Trophoblast cell (in vitro differentiated cells and primary cell): ENCODE results near the gene HINT1.

Experiments used
- DNase-seq, 2 donors: peaks; one replicate each; pipeline ENCODE4 v3.0.0-alpha.2; 2016
- H2AFZ ChIP-seq: 2 replicates; pipeline ENCODE4 v1.6.1; 2013; ENCODE audit warnings: low read length, moderate library complexity, mild to moderate bottlenecking; ENCODE audit not compliant: insufficient read depth, poor library complexity
- H2AK5ac ChIP-seq: 2 replicates; pipeline ENCODE4 v1.6.1; 2013; ENCODE audit warnings: mild to moderate bottlenecking, low read length
- H2BK120ac ChIP-seq: 2 replicates; pipeline ENCODE4 v1.6.1; 2013; ENCODE audit warnings: low read length, mild to moderate bottlenecking, moderate library complexity; ENCODE audit not compliant: insufficient read depth, poor library complexity
- H2BK12ac ChIP-seq: 2 replicates; pipeline ENCODE4 v1.6.1; 2013; ENCODE audit warnings: mild to moderate bottlenecking, low read length, moderate library complexity
- H2BK5ac ChIP-seq: 2 replicates; pipeline ENCODE4 v1.6.1; 2013; ENCODE audit warnings: low read length, low read depth, moderate library complexity, mild to moderate bottlenecking; ENCODE audit not compliant: poor library complexity
- H3K14ac ChIP-seq: 2 replicates; pipeline ENCODE4 v1.6.1; 2013; ENCODE audit warnings: mild to moderate bottlenecking, low read length
- H3K18ac ChIP-seq: 2 replicates; pipeline ENCODE4 v1.6.1; 2013; ENCODE audit warnings: mild to moderate bottlenecking, low read length
- H3K23ac ChIP-seq: 2 replicates; pipeline ENCODE4 v1.6.1; 2013; ENCODE audit warnings: low read length
- H3K27ac ChIP-seq: 2 replicates; pipeline ENCODE4 v1.5.1; 2013; ENCODE audit warnings: low read depth, mild to moderate bottlenecking, inconsistent platforms, low read length, moderate library complexity
- H3K27me3 ChIP-seq: 2 replicates; pipeline ENCODE4 v1.6.1; 2013; ENCODE audit warnings: inconsistent platforms, mild to moderate bottlenecking, low read length, moderate library complexity; ENCODE audit not compliant: insufficient read depth
- H3K36me3 ChIP-seq, 2 experiments: 1 replicate in 1 of 2; 2 replicates in 1 of 2; pipeline ENCODE4 v1.6.1; 2013; ENCODE audit warnings: low read length in 2 of 2, mild to moderate bottlenecking in 2 of 2, moderate library complexity in 1 of 2; ENCODE audit not compliant: insufficient read depth in 2 of 2, control insufficient read depth in 1 of 2
- H3K4ac ChIP-seq: 2 replicates; pipeline ENCODE4 v1.6.1; 2013; ENCODE audit warnings: low read depth, mild to moderate bottlenecking, low read length, moderate library complexity
- H3K4me1 ChIP-seq, 2 experiments: 1 replicate in 1 of 2; 2 replicates in 1 of 2; pipeline ENCODE4 v1.6.1; 2013; ENCODE audit warnings: low read length in 2 of 2, mild to moderate bottlenecking in 2 of 2, moderate library complexity in 1 of 2; ENCODE audit not compliant: insufficient read depth in 2 of 2, control insufficient read depth in 1 of 2
- H3K4me2 ChIP-seq: 2 replicates; pipeline ENCODE4 v1.6.1; 2013; ENCODE audit warnings: inconsistent platforms, mild to moderate bottlenecking, low read length, moderate library complexity
- H3K4me3 ChIP-seq: 2 replicates; pipeline ENCODE4 v1.5.1; 2013; ENCODE audit warnings: mild to moderate bottlenecking, low read depth, low read length, inconsistent platforms
- H3K79me1 ChIP-seq: one replicate; pipeline ENCODE4 v1.6.1; 2013; ENCODE audit warnings: low read length
- H3K79me2 ChIP-seq: 2 replicates; pipeline ENCODE4 v1.6.1; 2013; ENCODE audit warnings: low read length, mild to moderate bottlenecking; ENCODE audit not compliant: control insufficient read depth, insufficient read depth, poor library complexity
- H3K9ac ChIP-seq: 2 replicates; pipeline ENCODE4 v1.6.1; 2013; ENCODE audit warnings: mild to moderate bottlenecking, low read length
- H3K9me3 ChIP-seq: 2 replicates; pipeline ENCODE4 v1.6.1; 2013; ENCODE audit warnings: low read depth, mild to moderate bottlenecking, control low read depth, inconsistent platforms, low read length; ENCODE audit not compliant: insufficient read depth
- H4K12ac ChIP-seq: 2 replicates; pipeline ENCODE4 v1.6.1; 2013; ENCODE audit warnings: low read depth, mild to moderate bottlenecking, low read length, moderate library complexity
- H4K8ac ChIP-seq: 2 replicates; pipeline ENCODE4 v1.6.1; 2013; ENCODE audit warnings: low read depth, mild to moderate bottlenecking, low read length, moderate library complexity
- H4K91ac ChIP-seq: one replicate; pipeline ENCODE4 v1.6.1; 2013; ENCODE audit warnings: low read depth, mild to moderate bottlenecking, low read length, moderate library complexity
- WGBS: extraction: QIAGEN DNeasy Blood & Tissue Kit; methylation state at CpG from one replicate; pipeline ENCODE4 v1.1.7; 2013; ENCODE audit warnings: missing lambda C conversion rate; ENCODE audit not compliant: insufficient read length, insufficient coverage; ENCODE audit errors: extremely low coverage; 5-methylcytosine and 5-hydroxymethylcytosine counted together

HINT1 gene

GRCh38 chr5:131148835-131149234 is 16.2 kb downstream of the HINT1 start:
- Histone ChIP-seq H3K14ac (no peak overlapping the region), H3K4me2 (no peak overlapping the region), H3K27ac (no peak overlapping the region), H4K91ac (no peak overlapping the region), H4K8ac (no peak overlapping the region), H2BK12ac (no peak overlapping the region), H3K36me3 (no peaks in the 10 kb centered on the region), H2AFZ (no peak overlapping the region), H3K4me3 (no peak overlapping the region), H2BK5ac (no peak overlapping the region), H3K79me1 (no peaks in the 10 kb centered on the region), H3K27me3 (no peaks in the 10 kb centered on the region), H3K23ac (no peak overlapping the region), H3K4me1 (no peaks in the 10 kb centered on the region), H2AK5ac (no peak overlapping the region), H2BK120ac (no peak overlapping the region), H3K9me3 (no peaks in the 10 kb centered on the region), H3K9ac (no peak overlapping the region), H3K18ac (no peak overlapping the region), H3K79me2 (no peaks in the 10 kb centered on the region), H4K12ac (no peak overlapping the region), H3K4ac (no peak overlapping the region)
- no peak for DNase-seq
- WGBS, result no CpG with 5 or more reads among the region's 2 CpGs

- H3K27ac ChIP-seq, result no peak overlapping the region
- H3K27me3 ChIP-seq, result no peaks in the 10 kb centered on the region
- H2BK12ac ChIP-seq, result no peak overlapping the region
- no peak overlapping the region for H3K18ac ChIP-seq
- H3K4me3 ChIP-seq, result no peak overlapping the region
- no peak overlapping the region for H3K4ac ChIP-seq
- no peaks in the 10 kb centered on the region for H3K36me3 ChIP-seq
- H2AK5ac ChIP-seq, result no peak overlapping the region
- H4K91ac ChIP-seq, result no peak overlapping the region
- no peaks in the 10 kb centered on the region for H3K79me1 ChIP-seq
- no peak overlapping the region for H3K23ac ChIP-seq
- no peak overlapping the region for H3K4me2 ChIP-seq
- DNase-seq, result no peak
- no peak overlapping the region for H3K9ac ChIP-seq
- H3K79me2 ChIP-seq, result no peaks in the 10 kb centered on the region
- H3K14ac ChIP-seq, result no peak overlapping the region
- no peak overlapping the region for H2AFZ ChIP-seq
- H2BK5ac ChIP-seq, result no peak overlapping the region
- no peak overlapping the region for H2BK120ac ChIP-seq
- H3K4me1 ChIP-seq, result no peaks in the 10 kb centered on the region
- H3K9me3 ChIP-seq, result no peaks in the 10 kb centered on the region
- H4K8ac ChIP-seq, result no peak overlapping the region
- H4K12ac ChIP-seq, result no peak overlapping the region
Measured at GRCh38 chr5:131147258-131147657, 17.8 kb downstream of the HINT1 start.

GRCh38 chr5:131142970-131143617 is 22.0 kb downstream of the HINT1 start:
- WGBS, result no CpG with 5 or more reads among the region's 3 CpGs
- Histone ChIP-seq H3K36me3 (no peaks in the 10 kb centered on the region), H3K79me1 (no peaks in the 10 kb centered on the region), H3K18ac (no peak overlapping the region), H3K27me3 (no peaks in the 10 kb centered on the region), H4K8ac (no peak overlapping the region), H2AFZ (no peak overlapping the region), H3K4me1 (no peaks in the 10 kb centered on the region), H2BK120ac (no peak overlapping the region), H3K27ac (no peak overlapping the region), H4K12ac (no peak overlapping the region), H3K9me3 (no peaks in the 10 kb centered on the region), H3K4me2 (no peak overlapping the region), H3K79me2 (no peaks in the 10 kb centered on the region), H2BK5ac (no peak overlapping the region), H3K9ac (no peak overlapping the region), H3K4ac (no peak overlapping the region), H3K14ac (no peak overlapping the region), H3K4me3 (no peak overlapping the region), H2BK12ac (no peak overlapping the region), H4K91ac (no peak overlapping the region), H3K23ac (no peak overlapping the region), H2AK5ac (no peak overlapping the region)
- no peak for DNase-seq

- no peaks in the 10 kb centered on the region for H3K79me1 ChIP-seq
- no peak overlapping the region for H3K4ac ChIP-seq
- no peak overlapping the region for H4K8ac ChIP-seq
- H3K27ac ChIP-seq, result no peak overlapping the region
- no peak overlapping the region for H4K12ac ChIP-seq
- no peak overlapping the region for H3K4me2 ChIP-seq
- no peaks in the 10 kb centered on the region for H3K79me2 ChIP-seq
- H2BK5ac ChIP-seq, result no peak overlapping the region
- H2AK5ac ChIP-seq, result no peak overlapping the region
- no peak overlapping the region for H2BK120ac ChIP-seq
- WGBS, result no CpG with 5 or more reads among the region's 2 CpGs
- no peak overlapping the region for H3K4me3 ChIP-seq
- no peaks in the 10 kb centered on the region for H3K27me3 ChIP-seq
- no peaks in the 10 kb centered on the region for H3K4me1 ChIP-seq
- no peak overlapping the region for H3K23ac ChIP-seq
- H3K36me3 ChIP-seq, result no peaks in the 10 kb centered on the region
- H3K9me3 ChIP-seq, result no peaks in the 10 kb centered on the region
- no peak overlapping the region for H2BK12ac ChIP-seq
- H3K14ac ChIP-seq, result no peak overlapping the region
- no peak overlapping the region for H4K91ac ChIP-seq
- no peak overlapping the region for H2AFZ ChIP-seq
- H3K9ac ChIP-seq, result no peak overlapping the region
- DNase-seq, result no peak
- H3K18ac ChIP-seq, result no peak overlapping the region
Measured at GRCh38 chr5:131139321-131139720, 25.7 kb downstream of the HINT1 start.
